Adrenal gland (tissue), 12 donors: Measurements from ENCODE around the gene STON2. TPM values are rescaled to one million over a fixed set of nuclear protein-coding genes. Genes with fewer than 3 reads are reported as not detected.

Source experiments
- DNase-seq, 7 donors: peaks; one replicate each; pipeline ENCODE4 v3.0.0-alpha.2; 2019 to 2020
- H3K27ac ChIP-seq, 5 donors: fragments of 200-600 bp; sonication (generic) in 4 of 5; 1 replicate in 3 of 5; 2 replicates in 2 of 5; pipeline versions ENCODE4 v1.5.1 to v1.8.0; 2016 to 2020; ENCODE audit warnings: mild to moderate bottlenecking in 1 of 5
- H3K27me3 ChIP-seq: fragments of 200-600 bp; 2 replicates; pipeline ENCODE4 v1.8.0; 2021
- H3K36me3 ChIP-seq, 2 donors: fragments of 200-600 bp; replicated peaks in 1 of 2; 1 replicate in 1 of 2; 2 replicates in 1 of 2; pipeline versions ENCODE4 v1.5.1 to v1.8.0; 2018 to 2022
- H3K4me1 ChIP-seq, 2 donors: fragments of 200-600 bp; replicated peaks in 1 of 2; 1 replicate in 1 of 2; 2 replicates in 1 of 2; pipeline versions ENCODE4 v1.5.1 to v1.8.0; 2018 to 2021
- H3K4me3 ChIP-seq, 4 donors: fragments of 200-600 bp; sonication (generic) in 3 of 4; one replicate each; pipeline ENCODE4 v1.5.1; 2016 to 2018
- H3K9me3 ChIP-seq, 3 donors: fragments of 200-600 bp; sonication (generic) in 1 of 3; replicated peaks in 1 of 3; 1 replicate in 2 of 3; 2 replicates in 1 of 3; pipeline versions ENCODE4 v1.5.1 to v1.8.0; 2016 to 2021
- POLR2A ChIP-seq, 2 donors: fragments of 450-650 bp; IDR thresholded peaks; one replicate each; pipeline ENCODE4 v1.6.1; 2017; ENCODE audit warnings: antibody characterized with exemption in 2 of 2, mild to moderate bottlenecking in 2 of 2, moderate library complexity in 1 of 2
- WGBS, 4 donors: extraction: QIAGEN DNeasy Blood & Tissue Kit in 2 of 4; methylation state at CpG; one replicate each; pipeline versions ENCODE4 v1.1.5 to v1.1.7; 2013 to 2017; 5-methylcytosine and 5-hydroxymethylcytosine counted together
- intact Hi-C, 2 donors: fragments of 100-400 bp; cut with DNase I; formaldehyde crosslinking; loops; one replicate each; pipeline versions ENCODE4 v1.14.1 to v1.15.0; 2022 to 2023
- polyA plus RNA-seq, 3 donors: library from polyadenylated mRNA; stranded (reverse); fragments of 200-250 nt in 2 of 3; fragments of 350-450 nt in 1 of 3; fragmentation: Illumina TruSeq in 1 of 3; extraction: RNeasy Lipid Tissue Mini Kit (QIAGEN cat#74804) in 1 of 3; gene quantifications; one replicate each; pipeline ENCODE4 v1.2.3, GENCODE V29; 2013 to 2014
- small RNA-seq, 2 donors: library from RNA; depleted of rRNA; stranded (forward); fragments of <200 nt; gene quantifications; one replicate each; pipeline ENCODE3, GENCODE V24; 2016
- total RNA-seq, 9 donors: library from RNA; depleted of rRNA in 4 of 9; stranded (reverse); fragments of >200 nt in 4 of 9; fragments of 120-200 nt in 1 of 9; fragmentation: NEBNext Ultra II Directional in 1 of 9; extraction: Animal tissue kit (Norgen Biotek cat#: 25700) in 1 of 9; gene quantifications; one replicate each; pipeline versions ENCODE4 v1.1.0 to v1.2.4, GENCODE V29; 2013 to 2023
- TF ChIP-seq, protein P1 (sequence below), 6 experiments: fragments of 450-650 bp in 4 of 6; fragments of 200-600 bp in 2 of 6; sonication (generic) in 1 of 6; IDR thresholded peaks; 1 replicate in 5 of 6; 2 replicates in 1 of 6; pipeline versions ENCODE4 v1.5.1 to v1.8.0; 2016 to 2021; ENCODE audit warnings: antibody characterized with exemption in 6 of 6, mild to moderate bottlenecking in 2 of 6, moderate library complexity in 1 of 6
- donor health status: healthy with polysubstance abuse.
- donor health status: Bipolar disorder and iron deficiency.
- donor health status: DM: yes; HTN: yes; CAD: no.
- donor health status: DM: no; HTN: no; CAD: no.
- donor health status: DM: no; HTN: no; CAD: no.
- donor health status: DM: yes; HTN: yes; CAD: no.

STON2 gene
- total and polyA plus RNA-seq, 12 donors: 0.62 to 15.4 (median 6.7) TPM

DNA sequence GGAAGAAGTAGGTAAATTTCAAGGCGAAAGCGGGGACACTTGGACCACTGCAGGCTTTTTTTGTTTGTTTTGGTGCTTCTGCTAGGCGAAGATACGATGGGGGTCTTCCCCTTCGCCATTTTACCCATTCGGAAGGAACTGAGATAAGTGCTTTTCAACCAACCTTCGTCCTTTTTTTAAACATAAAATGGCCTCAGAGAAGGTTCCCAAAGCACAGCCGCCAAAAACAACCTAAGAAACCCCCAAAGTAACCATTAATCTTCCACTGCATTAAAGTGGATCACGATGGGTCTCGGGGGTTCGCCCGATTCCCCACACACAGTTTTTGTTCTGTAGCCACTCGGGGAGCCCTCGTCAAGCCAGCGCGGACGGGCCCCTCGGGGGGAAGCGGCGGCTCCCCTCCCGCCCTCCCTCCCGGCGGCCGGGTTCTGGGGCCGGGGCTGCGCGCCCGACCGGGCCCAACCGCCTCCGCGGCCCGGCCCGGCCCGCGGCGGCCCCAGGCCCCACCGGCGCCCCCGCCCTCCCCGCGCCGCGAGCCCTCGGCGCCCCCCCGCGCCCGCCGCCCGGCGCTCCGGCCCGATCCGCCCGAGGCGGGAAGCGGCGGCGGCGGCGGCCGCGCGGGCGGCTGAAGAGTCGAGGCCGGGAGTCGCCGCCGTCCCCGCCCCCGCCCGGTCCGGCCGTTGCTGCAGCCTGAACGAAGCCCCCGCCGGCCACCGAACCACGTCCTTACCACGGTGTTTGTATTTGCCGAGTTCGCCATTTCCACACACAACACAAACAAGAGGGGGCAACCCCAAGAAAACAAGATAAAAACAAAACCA lies 180.2 kb downstream of the STON2 start:
- intact Hi-C loops: no loop called here
- peaks cover 0 to 14% of the 10 kb centered on the region in 2 donors for H3K36me3 ChIP-seq
- 0% methylated on average over 27 to 83 of the region's 84 CpGs for WGBS, 4 donors
- no peak for TF ChIP-seq POLR2A (IDR thresholded peaks at IDR 0.05)
- TF ChIP-seq, protein P1, sequence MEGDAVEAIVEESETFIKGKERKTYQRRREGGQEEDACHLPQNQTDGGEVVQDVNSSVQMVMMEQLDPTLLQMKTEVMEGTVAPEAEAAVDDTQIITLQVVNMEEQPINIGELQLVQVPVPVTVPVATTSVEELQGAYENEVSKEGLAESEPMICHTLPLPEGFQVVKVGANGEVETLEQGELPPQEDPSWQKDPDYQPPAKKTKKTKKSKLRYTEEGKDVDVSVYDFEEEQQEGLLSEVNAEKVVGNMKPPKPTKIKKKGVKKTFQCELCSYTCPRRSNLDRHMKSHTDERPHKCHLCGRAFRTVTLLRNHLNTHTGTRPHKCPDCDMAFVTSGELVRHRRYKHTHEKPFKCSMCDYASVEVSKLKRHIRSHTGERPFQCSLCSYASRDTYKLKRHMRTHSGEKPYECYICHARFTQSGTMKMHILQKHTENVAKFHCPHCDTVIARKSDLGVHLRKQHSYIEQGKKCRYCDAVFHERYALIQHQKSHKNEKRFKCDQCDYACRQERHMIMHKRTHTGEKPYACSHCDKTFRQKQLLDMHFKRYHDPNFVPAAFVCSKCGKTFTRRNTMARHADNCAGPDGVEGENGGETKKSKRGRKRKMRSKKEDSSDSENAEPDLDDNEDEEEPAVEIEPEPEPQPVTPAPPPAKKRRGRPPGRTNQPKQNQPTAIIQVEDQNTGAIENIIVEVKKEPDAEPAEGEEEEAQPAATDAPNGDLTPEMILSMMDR (IDR thresholded peaks at IDR 0.05): no peak
- no peaks in the 10 kb centered on the region for H3K27me3 ChIP-seq
- H3K4me3 ChIP-seq: peak overlapping the region; percentile 46 to 80 (median 63)
- peaks cover 4 to 33% of the 10 kb centered on the region in 2 donors for H3K4me1 ChIP-seq
- DNase-seq: peak; percentile 23 to 68 (median 46)
- H3K27ac ChIP-seq: peak overlapping the region; percentile 89 to 99 (median 97)
- no peaks in the 10 kb centered on the region for H3K9me3 ChIP-seq

DNA sequence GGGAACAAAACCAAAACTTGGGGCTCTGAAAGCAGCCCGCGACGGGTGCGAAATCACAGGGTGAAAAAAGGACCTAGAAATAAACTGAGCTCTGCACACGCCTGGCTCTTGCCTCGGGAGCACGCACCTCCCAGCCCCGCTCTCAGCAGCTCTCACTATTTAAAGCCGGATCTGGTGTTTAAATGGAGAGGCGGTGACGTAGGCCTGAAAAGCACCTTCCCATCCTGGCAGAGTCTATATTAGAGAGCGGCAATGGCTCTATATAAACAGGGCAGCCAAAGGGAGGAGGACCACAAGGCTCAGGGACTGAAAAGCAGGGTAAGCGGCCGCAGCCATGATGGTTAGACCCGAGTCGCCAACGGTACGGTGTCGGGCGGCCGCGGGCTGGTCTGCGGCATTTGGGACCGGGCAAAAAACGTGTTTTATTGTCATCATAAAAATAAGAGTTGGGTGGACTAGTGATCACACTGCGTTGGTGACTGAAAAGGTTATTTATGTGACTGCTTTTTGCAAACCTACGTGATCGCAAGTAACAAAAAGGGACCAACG lies 180.8 kb downstream of the STON2 start:
- WGBS, 4 donors: 0% methylated on average over 24 to 29 of the region's 29 CpGs
- H3K36me3 ChIP-seq: peaks cover 0 to 14% of the 10 kb centered on the region in 2 donors
- intact Hi-C loops: no loop called here
- H3K4me3 ChIP-seq: peak overlapping the region in 3 of 4 donors; percentile 57 to 80 (median 66)
- peak; percentile 90 to 98 (median 95) for DNase-seq
- no peaks in the 10 kb centered on the region for H3K27me3 ChIP-seq
- peak overlapping the region; percentile 88 to 99 (median 97) for H3K27ac ChIP-seq
- TF ChIP-seq POLR2A (IDR thresholded peaks at IDR 0.05): peak; percentile 99 to 100
- TF ChIP-seq, protein P1 (IDR thresholded peaks at IDR 0.05): no peak
- H3K9me3 ChIP-seq: no peaks in the 10 kb centered on the region
- peaks cover 4 to 33% of the 10 kb centered on the region in 2 donors for H3K4me1 ChIP-seq

DNA sequence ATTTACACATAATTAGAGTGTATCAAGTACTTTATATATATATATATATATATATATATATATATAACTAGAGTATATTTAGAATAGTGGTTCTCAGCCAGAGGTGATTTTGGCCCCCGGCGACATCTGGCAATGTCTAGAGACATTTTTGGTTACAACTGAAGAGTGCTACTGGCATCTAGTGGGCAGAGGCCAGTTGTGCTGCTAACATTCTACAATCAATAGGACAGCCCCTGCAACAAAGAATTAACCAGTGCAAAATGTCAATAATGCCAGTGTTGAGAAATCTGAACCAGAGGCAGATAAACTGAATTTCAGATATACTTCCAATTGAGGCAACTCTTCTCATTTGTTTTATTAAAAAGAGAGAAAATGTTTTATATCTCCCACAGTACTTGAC lies 188.3 kb downstream of the STON2 start:
- peaks cover 0 to 29% of the 10 kb centered on the region in 2 donors for H3K36me3 ChIP-seq
- no peaks in the 10 kb centered on the region for H3K27me3 ChIP-seq
- no peak overlapping the region for H3K4me3 ChIP-seq
- intact Hi-C loops: no loop called here
- TF ChIP-seq, protein P1 (IDR thresholded peaks at IDR 0.05): peak in 5 of 6 experiments; percentile 16 to 50 (median 45)
- no peak for TF ChIP-seq POLR2A (IDR thresholded peaks at IDR 0.05)
- H3K4me1 ChIP-seq: peaks cover 0 to 20% of the 10 kb centered on the region in 2 donors
- H3K27ac ChIP-seq: no peak overlapping the region
- DNase-seq: peak; percentile 33 to 68 (median 34)
- H3K9me3 ChIP-seq: no peaks in the 10 kb centered on the region
- 14 to 33% (median 26%) methylated on average over 2 of the region's 2 CpGs for WGBS, 4 donors

Small RNA genes within 50 kb of the gene (small RNA-seq; reads per million reads assigned to genes)
- gene DYNLL1P1: 0 reads per million in 2 donors
- 0 reads per million in 2 donors for gene DYNLL1P2

Other genes starting within 250 kb of the STON2 start
- 10 to 100 TPM; 18.9 to 51.4 (median 30.9) TPM for gene GTF2A1, start 179.4 kb downstream of the STON2 start, total RNA-seq
- 10 to 100 TPM in 1 of 3 donors, 1 to 10 TPM in 2; 4.3 to 41.2 (median 5.1) TPM for gene GTF2A1, start 179.4 kb downstream of the STON2 start, polyA plus RNA-seq
- 100 to 1,000 TPM in 1 of 9 donors, 10 to 100 TPM in 8; 32.5 to 119 (median 78.0) TPM for gene SEL1L, start 133.5 kb upstream of the STON2 start, total RNA-seq
- 10 to 100 TPM in 2 of 3 donors, 1 to 10 TPM in 1; 8.3 to 50.2 (median 10.5) TPM for gene SEL1L, start 133.5 kb upstream of the STON2 start, polyA plus RNA-seq